CD8-positive, alpha-beta memory T cell (primary cell): ENCODE data around the gene RALA. TPM values are rescaled to one million over a fixed set of nuclear protein-coding genes. Genes with fewer than 3 reads are reported as not detected.
"Not testable (repeated sequence)": the region's sequence is repeated elsewhere in the genome, so short reads cannot be mapped to it uniquely, and the experiment has no call there.

Experiments used
- CTCF ChIA-PET: fragments of 350-600 bp; sonication (Branson Sonifier 250); formaldehyde crosslinking; loops from one replicate; lab custom pipeline; 2021; ENCODE audit warnings: antibody characterized with exemption; lab: Charles Lee
- POLR2A ChIA-PET: fragments of 350-600 bp; sonication (Branson Sonifier 250); formaldehyde crosslinking; loops from one replicate; lab custom pipeline; 2021; ENCODE audit warnings: antibody characterized with exemption; lab: Charles Lee
- DNase-seq, 5 donors: peaks; one replicate each; pipeline versions ENCODE4 v3.0.0 to v3.0.0-alpha.2; 2020 to 2022; ENCODE audit warnings: mixed read lengths in 1 of 5
- H3K27ac ChIP-seq: one replicate; pipeline ENCODE4 v1.7.0; 2013; ENCODE audit warnings: low read depth, mild to moderate bottlenecking, low read length, moderate library complexity
- H3K27me3 ChIP-seq: 2 replicates; pipeline ENCODE4 v1.7.0; 2013; ENCODE audit warnings: low read length, mild to moderate bottlenecking; ENCODE audit not compliant: insufficient read depth, poor library complexity, severe bottlenecking
- H3K36me3 ChIP-seq: 2 replicates; pipeline ENCODE4 v1.7.0; 2013; ENCODE audit warnings: mild to moderate bottlenecking, low read length, moderate library complexity; ENCODE audit not compliant: insufficient read depth
- H3K4me1 ChIP-seq: 2 replicates; pipeline ENCODE4 v1.7.0; 2013; ENCODE audit warnings: mild to moderate bottlenecking, low read length, moderate library complexity; ENCODE audit not compliant: insufficient read depth
- H3K4me3 ChIP-seq: 2 replicates; pipeline ENCODE4 v1.7.0; 2013; ENCODE audit warnings: mild to moderate bottlenecking, low read length
- H3K9me3 ChIP-seq: 2 replicates; pipeline ENCODE4 v1.7.0; 2013; ENCODE audit warnings: mild to moderate bottlenecking, low read length
- H3K27ac Mint-ChIP-seq, 8 donors: one replicate each; pipeline ENCODE4 v1.8.0; 2020 to 2021; ENCODE audit warnings: mixed read lengths in 8 of 8, mild to moderate bottlenecking in 6 of 8, inconsistent platforms in 3 of 8, moderate library complexity in 3 of 8
- H3K27me3 Mint-ChIP-seq, 2 donors: one replicate each; pipeline ENCODE4 v1.8.0; 2020 to 2021; ENCODE audit warnings: mixed read lengths in 2 of 2, mild to moderate bottlenecking in 1 of 2, moderate library complexity in 1 of 2
- H3K36me3 Mint-ChIP-seq, 3 donors: one replicate each; pipeline ENCODE4 v1.8.0; 2020 to 2021; ENCODE audit warnings: mixed read lengths in 3 of 3, inconsistent platforms in 1 of 3, mild to moderate bottlenecking in 1 of 3
- H3K4me1 Mint-ChIP-seq, 3 donors: one replicate each; pipeline ENCODE4 v1.8.0; 2020 to 2021; ENCODE audit warnings: mixed read lengths in 3 of 3, inconsistent platforms in 1 of 3, mild to moderate bottlenecking in 1 of 3
- H3K4me3 Mint-ChIP-seq, 7 donors: one replicate each; pipeline ENCODE4 v1.8.0; 2020 to 2021; ENCODE audit warnings: mixed read lengths in 7 of 7, mild to moderate bottlenecking in 6 of 7, moderate library complexity in 4 of 7, inconsistent platforms in 2 of 7
- H3K9me3 Mint-ChIP-seq, 5 donors: one replicate each; pipeline ENCODE4 v1.8.0; 2020 to 2022; ENCODE audit warnings: mixed read lengths in 5 of 5, mild to moderate bottlenecking in 3 of 5, moderate library complexity in 2 of 5, inconsistent platforms in 1 of 5
- polyA plus RNA-seq: library from polyadenylated mRNA; unstranded; fragments of 300-500 nt; fragmentation: Illumina TruSeq; gene quantifications from one replicate; pipeline ENCODE4 v1.2.3, GENCODE V29; 2021
- total RNA-seq, 2 experiments: library from RNA; stranded (reverse); gene quantifications; one replicate each; pipeline ENCODE4 v1.2.3, GENCODE V29; 2021

The RALA gene
- total and polyA plus RNA-seq, 3 experiments from 2014 or later = 32.9 to 38.6 (median 33.0) TPM

DNA sequence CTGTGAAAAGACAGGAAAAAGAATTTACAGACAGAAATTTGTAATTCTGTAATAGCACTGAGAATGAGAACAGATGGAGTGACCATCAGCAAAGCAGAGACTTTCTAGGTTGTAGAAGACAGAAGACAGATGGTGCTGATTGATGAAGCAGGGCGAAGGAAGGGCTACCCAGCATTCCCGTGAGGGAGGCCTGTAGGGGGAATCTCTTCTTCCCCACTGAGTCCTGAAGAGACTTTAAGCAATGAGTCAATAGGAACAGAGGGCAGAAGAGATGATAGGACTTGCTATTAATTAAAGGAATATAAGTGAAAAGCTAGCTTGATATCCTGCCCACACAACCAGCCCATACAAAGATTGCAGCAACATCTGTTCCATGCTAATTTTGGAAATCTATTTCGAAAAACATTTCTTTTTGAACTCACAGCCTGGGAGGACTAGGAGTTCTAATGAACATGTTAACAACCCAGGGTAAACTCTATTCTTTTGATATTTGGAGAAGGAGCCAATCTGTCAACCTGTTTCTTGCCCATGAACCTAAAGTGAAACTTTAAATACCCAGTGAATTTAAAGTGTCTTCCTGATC is 44.1 kb downstream of the RALA start:
- H3K4me1 Mint-ChIP-seq = peaks cover 38 to 77% (median 61%) of the 10 kb centered on the region in 3 donors
- H3K27me3 Mint-ChIP-seq = peaks cover 0 to 2% of the 10 kb centered on the region in 2 donors
- ChIA-PET CTCF (no interaction called here), POLR2A (no interaction called here)
- peaks cover 17 to 39% (median 19%) of the 10 kb centered on the region in 3 donors for H3K36me3 Mint-ChIP-seq
- H3K27me3 ChIP-seq = no peaks in the 10 kb centered on the region
- no peaks in the 10 kb centered on the region for H3K36me3 ChIP-seq
- peaks cover 0 to 3% (median 0%) of the 10 kb centered on the region in 5 donors for H3K9me3 Mint-ChIP-seq
- no peak overlapping the region for H3K4me3 Mint-ChIP-seq
- H3K4me3 ChIP-seq = no peak overlapping the region
- H3K9me3 ChIP-seq = no peaks in the 10 kb centered on the region
- no peak for DNase-seq
- H3K4me1 ChIP-seq = peaks cover 7% of the 10 kb centered on the region
- no peak overlapping the region for H3K27ac ChIP-seq
- peak overlapping the region in 2 of 8 donors; percentile 2 to 15 for H3K27ac Mint-ChIP-seq

DNA sequence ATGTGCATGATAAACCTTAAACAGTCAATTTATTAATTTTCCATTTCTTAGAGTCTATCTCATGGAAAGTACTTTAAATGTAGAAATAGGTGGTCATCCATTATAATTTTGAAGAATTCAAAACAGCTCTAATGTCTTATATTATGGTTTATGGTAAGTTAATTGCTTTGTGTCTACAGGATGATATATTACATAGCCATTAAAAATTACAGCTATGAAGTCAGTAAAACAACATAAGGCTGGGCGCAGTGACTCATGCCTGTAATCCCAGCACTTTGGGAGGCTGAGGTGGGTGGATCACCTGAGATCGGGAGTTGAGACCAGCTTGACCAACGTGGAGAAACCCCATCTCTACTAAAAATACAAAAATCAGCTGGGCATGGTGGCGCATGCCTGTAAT is 44.9 kb downstream of the RALA start:
- H3K27ac ChIP-seq, POLR2A ChIA-PET, H3K9me3 ChIP-seq, H3K36me3 ChIP-seq, H3K4me1 ChIP-seq, H3K27me3 Mint-ChIP-seq, H3K27me3 ChIP-seq, H3K4me3 ChIP-seq, DNase-seq, H3K4me3 Mint-ChIP-seq, CTCF ChIA-PET, H3K9me3 Mint-ChIP-seq: not testable (repeated sequence)
- H3K36me3 Mint-ChIP-seq = peaks cover 11 to 31% (median 13%) of the 10 kb centered on the region in 3 donors
- H3K27ac Mint-ChIP-seq = peak overlapping the region in 2 of 8 donors; percentile 21 to 40
- peaks cover 38 to 75% (median 52%) of the 10 kb centered on the region in 3 donors for H3K4me1 Mint-ChIP-seq

DNA sequence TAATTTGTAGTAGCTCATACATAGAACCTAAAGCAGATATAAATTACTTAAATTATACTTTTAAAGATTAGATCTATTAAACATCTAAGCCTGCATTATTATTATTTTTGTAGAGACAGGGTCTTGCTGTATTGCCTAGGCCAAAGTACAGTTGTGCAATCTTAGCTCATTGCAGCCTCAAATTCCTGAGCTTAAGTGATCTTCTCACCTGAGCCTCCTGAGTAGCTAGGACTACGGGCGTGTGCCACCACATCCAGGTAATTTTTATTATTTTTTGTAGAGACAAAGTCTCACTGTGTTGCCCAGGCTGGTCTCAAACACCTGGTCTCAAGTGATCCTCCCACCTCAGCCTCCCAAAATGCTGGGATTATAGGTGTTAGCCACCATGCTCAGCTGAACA is 46.7 kb downstream of the RALA start:
- no peak for DNase-seq
- H3K4me1 ChIP-seq = no peaks in the 10 kb centered on the region
- no peaks in the 10 kb centered on the region for H3K27me3 ChIP-seq
- no peaks in the 10 kb centered on the region for H3K9me3 ChIP-seq
- Mint-ChIP-seq H3K4me1 (peaks cover 30 to 66% (median 46%) of the 10 kb centered on the region in 3 donors), H3K27me3 (peaks cover 0 to 1% of the 10 kb centered on the region in 2 donors), H3K9me3 (no peaks in the 10 kb centered on the region), H3K4me3 (no peak overlapping the region), H3K36me3 (peaks cover 1 to 19% (median 10%) of the 10 kb centered on the region in 3 donors), H3K27ac (no peak overlapping the region)
- ChIA-PET POLR2A (no interaction called here), CTCF (interaction anchor here (0.8 kb wide), 1 partner anchor 89 kb away, joined by 3 read pairs; no protein-coding TSS in a partner anchor)
- H3K36me3 ChIP-seq = no peaks in the 10 kb centered on the region
- H3K4me3 ChIP-seq = no peak overlapping the region
- no peak overlapping the region for H3K27ac ChIP-seq

DNA sequence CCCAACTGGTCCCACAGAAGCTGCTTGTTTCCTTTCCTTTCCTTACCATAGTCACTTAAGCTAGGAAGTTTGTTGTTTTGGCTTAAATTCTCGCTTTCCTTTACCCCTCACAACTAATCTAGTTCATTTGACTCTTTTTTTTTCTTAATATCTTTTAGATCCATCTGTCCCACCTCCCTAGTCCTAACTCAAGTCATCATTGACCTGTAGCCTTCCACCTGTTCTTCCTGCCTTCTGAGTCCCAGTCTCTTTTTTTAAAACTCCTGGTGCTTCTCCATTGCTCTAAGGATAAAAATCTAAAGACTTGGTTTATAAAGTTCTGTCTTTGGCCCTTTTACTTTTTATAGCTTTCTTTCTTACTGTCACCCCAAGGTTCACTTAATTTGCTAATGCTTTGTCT is 47.6 kb downstream of the RALA start:
- Histone ChIP-seq H3K4me3 (no peak overlapping the region), H3K9me3 (no peaks in the 10 kb centered on the region), H3K4me1 (no peaks in the 10 kb centered on the region), H3K36me3 (no peaks in the 10 kb centered on the region), H3K27ac (no peak overlapping the region), H3K27me3 (no peaks in the 10 kb centered on the region)
- Mint-ChIP-seq H3K27ac (peak overlapping the region in 4 of 8 donors; percentile 18 to 74 (median 63)), H3K36me3 (peaks cover 8 to 23% (median 12%) of the 10 kb centered on the region in 3 donors), H3K4me3 (no peak overlapping the region), H3K27me3 (no peaks in the 10 kb centered on the region), H3K9me3 (no peaks in the 10 kb centered on the region), H3K4me1 (peaks cover 33 to 63% (median 52%) of the 10 kb centered on the region in 3 donors)
- CTCF ChIA-PET = no interaction called here
- DNase-seq = no peak
- POLR2A ChIA-PET = no interaction called here

DNA sequence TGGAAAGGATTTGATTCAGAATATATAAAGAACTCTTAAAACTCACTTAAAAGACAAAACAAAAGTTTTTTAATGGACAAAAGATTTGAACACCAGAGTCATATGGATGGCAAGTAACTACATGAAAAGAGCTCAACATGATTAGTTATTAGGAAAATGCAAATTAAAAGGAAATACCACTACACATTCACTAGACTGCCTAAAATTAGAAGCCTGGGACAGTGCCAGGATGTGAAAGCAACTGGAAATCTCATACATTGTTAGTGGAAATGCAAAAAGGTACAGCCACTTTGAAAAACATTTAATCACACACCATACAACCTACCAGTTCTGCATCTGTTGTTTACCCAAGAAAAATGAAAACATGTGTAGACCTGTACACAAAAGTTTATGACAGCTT is 48.8 kb downstream of the RALA start:
- peaks cover 0 to 6% (median 3%) of the 10 kb centered on the region in 5 donors for H3K9me3 Mint-ChIP-seq
- ChIA-PET CTCF (no interaction called here), POLR2A (no interaction called here)
- no peaks in the 10 kb centered on the region for H3K36me3 ChIP-seq
- H3K27me3 ChIP-seq = no peaks in the 10 kb centered on the region
- no peak overlapping the region for H3K4me3 ChIP-seq
- H3K4me1 Mint-ChIP-seq = peaks cover 34 to 54% (median 44%) of the 10 kb centered on the region in 3 donors
- no peaks in the 10 kb centered on the region for H3K9me3 ChIP-seq
- DNase-seq = no peak
- no peak overlapping the region for H3K27ac Mint-ChIP-seq
- H3K4me3 Mint-ChIP-seq = no peak overlapping the region
- H3K36me3 Mint-ChIP-seq = peaks cover 15 to 27% (median 16%) of the 10 kb centered on the region in 3 donors
- H3K4me1 ChIP-seq = no peaks in the 10 kb centered on the region
- no peaks in the 10 kb centered on the region for H3K27me3 Mint-ChIP-seq
- no peak overlapping the region for H3K27ac ChIP-seq

DNA sequence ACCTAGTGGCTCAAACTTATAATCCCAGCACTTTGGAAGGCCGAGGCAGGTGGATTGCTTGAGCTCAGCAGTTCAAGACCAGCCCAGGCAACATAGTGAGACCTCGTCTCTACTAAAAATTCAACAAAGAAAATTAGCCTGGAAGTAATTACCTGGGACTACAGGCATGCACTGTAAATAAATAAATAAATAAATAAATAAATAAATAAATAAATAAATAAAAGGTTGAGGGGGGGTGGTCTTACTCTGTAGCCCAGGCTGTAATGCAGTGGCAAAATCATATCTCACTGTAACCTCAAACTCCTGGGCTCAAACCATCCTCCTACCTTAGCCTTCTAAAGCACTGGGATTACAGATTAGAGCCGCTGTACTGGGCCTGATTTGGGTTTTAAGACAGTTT is 50.5 kb downstream of the RALA start:
- peaks cover 28 to 47% (median 32%) of the 10 kb centered on the region in 3 donors for H3K4me1 Mint-ChIP-seq
- no peaks in the 10 kb centered on the region for H3K4me1 ChIP-seq

DNA sequence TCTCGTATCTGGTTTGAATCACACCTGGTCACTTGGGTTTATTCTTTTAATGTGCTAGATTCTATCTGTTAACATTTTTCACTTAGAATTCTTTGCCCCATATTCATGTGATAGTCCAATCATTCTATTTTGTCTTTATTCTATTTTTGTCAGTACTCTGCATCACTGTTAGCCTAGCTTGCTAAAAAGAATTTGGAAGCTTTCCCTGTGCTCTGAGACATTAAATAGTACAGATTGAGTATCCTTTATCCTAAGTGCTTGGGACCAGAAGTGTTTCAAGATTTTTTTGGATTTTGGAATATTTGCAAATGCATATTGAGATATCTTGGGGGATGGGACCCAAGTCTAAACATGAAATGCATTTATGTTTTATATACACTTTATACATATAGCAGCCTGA is 51.0 kb downstream of the RALA start:
- Mint-ChIP-seq H3K9me3 (peaks cover 0 to 6% (median 3%) of the 10 kb centered on the region in 5 donors), H3K4me1 (peaks cover 30 to 48% (median 37%) of the 10 kb centered on the region in 3 donors), H3K4me3 (no peak overlapping the region), H3K36me3 (peaks cover 8 to 21% (median 16%) of the 10 kb centered on the region in 3 donors), H3K27ac (peak overlapping the region in 4 of 8 donors; percentile 17 to 42 (median 28)), H3K27me3 (no peaks in the 10 kb centered on the region)
- ChIA-PET CTCF (no interaction called here), POLR2A (no interaction called here)
- H3K36me3 ChIP-seq = no peaks in the 10 kb centered on the region
- H3K4me1 ChIP-seq = no peaks in the 10 kb centered on the region
- no peak overlapping the region for H3K4me3 ChIP-seq
- DNase-seq = no peak
- H3K27me3 ChIP-seq = no peaks in the 10 kb centered on the region
- H3K27ac ChIP-seq = no peak overlapping the region
- no peaks in the 10 kb centered on the region for H3K9me3 ChIP-seq

More for the DNA sequence above, 50.5 kb downstream of the RALA start:
- Mint-ChIP-seq H3K9me3 (peaks cover 0 to 6% (median 3%) of the 10 kb centered on the region in 5 donors), H3K36me3 (peaks cover 11 to 22% (median 16%) of the 10 kb centered on the region in 3 donors), H3K27me3 (no peaks in the 10 kb centered on the region), H3K27ac (peak overlapping the region in 1 of 8 donors; percentile 42), H3K4me3 (no peak overlapping the region)
- no peak overlapping the region for H3K4me3 ChIP-seq
- no peaks in the 10 kb centered on the region for H3K27me3 ChIP-seq
- no peak for DNase-seq
- no peaks in the 10 kb centered on the region for H3K36me3 ChIP-seq
- no peaks in the 10 kb centered on the region for H3K9me3 ChIP-seq
- POLR2A ChIA-PET = no interaction called here
- H3K27ac ChIP-seq = no peak overlapping the region
- CTCF ChIA-PET = no interaction called here

DNA sequence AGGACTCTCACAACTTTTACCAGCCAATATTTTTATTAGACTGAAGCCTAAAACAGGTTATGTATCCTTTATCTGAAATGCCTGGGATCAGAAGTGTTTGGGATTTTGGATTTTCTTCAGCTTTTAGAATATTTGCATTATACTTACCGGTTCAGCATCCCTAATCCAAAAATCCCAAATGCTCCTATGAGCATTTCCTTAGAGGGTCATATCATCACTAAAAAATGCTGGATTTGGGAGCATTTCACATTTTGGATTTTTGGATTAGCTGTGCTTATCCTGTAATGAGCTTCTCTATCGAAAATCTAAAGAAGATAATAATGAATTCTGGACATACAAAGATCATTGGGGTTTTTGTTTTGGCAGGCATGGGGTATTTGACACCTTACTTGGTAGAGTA is 53.0 kb downstream of the RALA start:
- Mint-ChIP-seq H3K4me3 (no peak overlapping the region), H3K27me3 (no peaks in the 10 kb centered on the region), H3K36me3 (peaks cover 6 to 20% (median 16%) of the 10 kb centered on the region in 3 donors), H3K4me1 (peaks cover 31 to 45% (median 32%) of the 10 kb centered on the region in 3 donors), H3K27ac (no peak overlapping the region), H3K9me3 (peaks cover 0 to 6% (median 3%) of the 10 kb centered on the region in 5 donors)
- Histone ChIP-seq H3K27me3 (no peaks in the 10 kb centered on the region), H3K4me3 (no peak overlapping the region), H3K4me1 (no peaks in the 10 kb centered on the region), H3K9me3 (no peaks in the 10 kb centered on the region), H3K36me3 (no peaks in the 10 kb centered on the region), H3K27ac (no peak overlapping the region)
- POLR2A ChIA-PET = no interaction called here
- CTCF ChIA-PET = no interaction called here
- no peak for DNase-seq
